Fibroblast of lung (primary cell): ENCODE measurements around the gene SMCO2. TPM values are rescaled to one million over a fixed set of nuclear protein-coding genes. Genes with fewer than 3 reads are reported as not detected.

Experiments
- DNase-seq, 2 donors: peaks; one replicate each; pipeline versions ENCODE4 v3.0.0 to v3.0.0-alpha.2; 2010; ENCODE audit warnings: low read depth in 2 of 2
- H2AFZ ChIP-seq: 2 replicates; pipeline ENCODE4 v1.5.1; 2012; ENCODE audit warnings: low read length, control low read depth, inconsistent platforms
- H3K27ac ChIP-seq: 2 replicates; pipeline ENCODE4 v1.5.1; 2011; ENCODE audit warnings: low read length, control low read depth; ENCODE audit not compliant: insufficient read depth
- H3K27me3 ChIP-seq: 2 replicates; pipeline ENCODE4 v1.5.1; 2011; ENCODE audit warnings: mild to moderate bottlenecking, low read length; ENCODE audit not compliant: control insufficient read depth, insufficient read depth
- H3K36me3 ChIP-seq: 2 replicates; pipeline ENCODE4 v1.5.1; 2011; ENCODE audit warnings: low read length; ENCODE audit not compliant: control insufficient read depth, insufficient read depth
- H3K4me1 ChIP-seq: 2 replicates; pipeline ENCODE4 v1.5.1; 2011; ENCODE audit warnings: low read length; ENCODE audit not compliant: control insufficient read depth, insufficient read depth; ENCODE audit errors: extremely low read depth
- H3K4me2 ChIP-seq: 2 replicates; pipeline ENCODE4 v1.5.1; 2011; ENCODE audit warnings: low read length, control low read depth; ENCODE audit not compliant: insufficient read depth; ENCODE audit errors: extremely low read depth
- H3K4me3 ChIP-seq, 4 experiments: fragments of 200-600 bp in 1 of 4; sonication (generic) in 1 of 4; replicated peaks in 1 of 4; 2 replicates each; pipeline ENCODE4 v1.5.1; 2011 to 2016; ENCODE audit warnings: low read length in 4 of 4, low read depth in 3 of 4, mild to moderate bottlenecking in 3 of 4, control low read depth in 2 of 4, inconsistent platforms in 1 of 4, mixed read lengths in 1 of 4; ENCODE audit not compliant: insufficient read depth in 1 of 4; ENCODE audit errors: control extremely low read depth in 1 of 4
- H3K79me2 ChIP-seq: 2 replicates; pipeline ENCODE4 v1.5.1; 2012; ENCODE audit warnings: mild to moderate bottlenecking, low read length, inconsistent platforms; ENCODE audit not compliant: control insufficient read depth, insufficient read depth
- H3K9ac ChIP-seq: 2 replicates; pipeline ENCODE4 v1.5.1; 2011; ENCODE audit warnings: mild to moderate bottlenecking, low read length, control low read depth; ENCODE audit not compliant: insufficient read depth
- H3K9me3 ChIP-seq: 2 replicates; pipeline ENCODE4 v1.5.1; 2012; ENCODE audit warnings: low read depth, low read length; ENCODE audit not compliant: control insufficient read depth, insufficient read depth
- H4K20me1 ChIP-seq: 2 replicates; pipeline ENCODE4 v1.5.1; 2011; ENCODE audit warnings: low read length; ENCODE audit not compliant: control insufficient read depth, insufficient read depth; ENCODE audit errors: extremely low read depth
- CTCF ChIP-seq, 2 donors: IDR thresholded peaks in 1 of 2; conservative IDR thresholded peaks in 1 of 2; 1 replicate in 1 of 2; 2 replicates in 1 of 2; pipeline ENCODE4 v1.5.1; 2011 to 2012; ENCODE audit warnings: low read length in 2 of 2, control low read depth in 1 of 2, inconsistent platforms in 1 of 2, low read depth in 1 of 2, mild to moderate bottlenecking in 1 of 2
- EZH2 ChIP-seq: IDR thresholded peaks from 2 replicates; pipeline ENCODE4 v1.5.1; 2012; ENCODE audit warnings: low read length, control low read depth, mild to moderate bottlenecking; ENCODE audit errors: missing control alignments
- polyA plus RNA-seq, 2 donors: library from polyadenylated mRNA; depleted of rRNA in 1 of 2; stranded (reverse) in 1 of 2; unstranded in 1 of 2; fragments of >200 nt; gene quantifications; 2 replicates each; pipeline ENCODE4 v1.2.1, GENCODE V29; 2011 to 2012; ENCODE audit warnings: missing spikeins in 1 of 2
- total RNA-seq: library from RNA; depleted of rRNA; stranded (reverse); fragments of >200 nt; gene quantifications from 2 replicates; pipeline ENCODE4 v1.2.1, GENCODE V29; 2014

The SMCO2 gene
- total and polyA plus RNA-seq, 2 donors (not counting 1 experiment from before 2014, with no cell fraction given), result not detected

- peaks cover 3% of the 10 kb centered on the region for H3K4me1 ChIP-seq
- no peak overlapping the region for H3K27ac ChIP-seq
- no peaks in the 10 kb centered on the region for H3K27me3 ChIP-seq
- H3K4me2 ChIP-seq, result no peak overlapping the region
- H3K9me3 ChIP-seq, result no peaks in the 10 kb centered on the region
- no peak overlapping the region for H3K9ac ChIP-seq
- DNase-seq, result no peak
- no peaks in the 10 kb centered on the region for H3K79me2 ChIP-seq
- no peak overlapping the region for H3K4me3 ChIP-seq
- TF ChIP-seq CTCF (conservative IDR thresholded peaks at IDR 0.05 in 1 of 2, IDR thresholded peaks at IDR 0.05 in 1 of 2; ENCODE audit: low read depth in 1 of 2, low read length in 2 of 2) (no peak), EZH2 (no peak)
- H4K20me1 ChIP-seq, result no peaks in the 10 kb centered on the region
- H3K36me3 ChIP-seq, result no peaks in the 10 kb centered on the region
- no peak overlapping the region for H2AFZ ChIP-seq
These were observed 62.3 kb downstream of the SMCO2 start for GRCh38 chr12:27508736-27509431.

- Histone ChIP-seq H3K36me3 (no peaks in the 10 kb centered on the region), H3K4me1 (no peaks in the 10 kb centered on the region), H4K20me1 (no peaks in the 10 kb centered on the region), H3K9me3 (no peaks in the 10 kb centered on the region), H3K4me2 (no peak overlapping the region), H3K9ac (no peak overlapping the region), H2AFZ (no peak overlapping the region), H3K4me3 (no peak overlapping the region), H3K27me3 (no peaks in the 10 kb centered on the region), H3K27ac (no peak overlapping the region), H3K79me2 (no peaks in the 10 kb centered on the region)
- peak; percentile 79 to 93 for DNase-seq
- TF ChIP-seq EZH2, result no peak
- no peak for TF ChIP-seq CTCF (conservative IDR thresholded peaks at IDR 0.05 in 1 of 2, IDR thresholded peaks at IDR 0.05 in 1 of 2; ENCODE audit: low read depth in 1 of 2, low read length in 2 of 2)
These were observed 64.6 kb downstream of the SMCO2 start for GRCh38 chr12:27511031-27511722.

- Histone ChIP-seq H3K4me2 (no peak overlapping the region), H3K9me3 (no peaks in the 10 kb centered on the region), H2AFZ (no peak overlapping the region), H3K9ac (no peak overlapping the region), H3K4me3 (no peak overlapping the region), H3K27ac (no peak overlapping the region), H4K20me1 (no peaks in the 10 kb centered on the region), H3K27me3 (no peaks in the 10 kb centered on the region), H3K36me3 (no peaks in the 10 kb centered on the region), H3K79me2 (no peaks in the 10 kb centered on the region), H3K4me1 (no peaks in the 10 kb centered on the region)
- TF ChIP-seq EZH2, result no peak
- TF ChIP-seq CTCF (conservative IDR thresholded peaks at IDR 0.05 in 1 of 2, IDR thresholded peaks at IDR 0.05 in 1 of 2; ENCODE audit: low read depth in 1 of 2, low read length in 2 of 2), result no peak
- DNase-seq, result no peak
These were observed 65.1 kb downstream of the SMCO2 start for GRCh38 chr12:27511723-27512045.
